Activated naive CD4-positive, alpha-beta T cell treated with anti-CD3 and anti-CD28 coated beads for 36 hours (primary cell): Measurements from ENCODE around the gene CST4. TPM values are rescaled to one million over a fixed set of nuclear protein-coding genes. Genes with fewer than 3 reads are reported as not detected.
"Not testable (repeated sequence)": the region's sequence is repeated elsewhere in the genome, so short reads cannot be mapped to it uniquely, and the experiment has no call there.

ENCODE experiments used
- CTCF ChIA-PET: fragments of 350-600 bp; sonication (Branson Sonifier 250); formaldehyde crosslinking; loops from one replicate; lab custom pipeline; 2021; ENCODE audit warnings: antibody characterized with exemption; lab: Charles Lee
- DNase-seq: peaks from one replicate; pipeline ENCODE4 v3.0.0-alpha.2; 2020
- H3K27ac Mint-ChIP-seq: one replicate; pipeline ENCODE4 v1.8.0; 2021; ENCODE audit warnings: mild to moderate bottlenecking, mixed read lengths
- H3K27me3 Mint-ChIP-seq: one replicate; pipeline ENCODE4 v1.8.0; 2021; ENCODE audit warnings: low read depth, mixed read lengths
- H3K36me3 Mint-ChIP-seq: one replicate; pipeline ENCODE4 v1.8.0; 2021; ENCODE audit warnings: low read depth, mixed read lengths
- H3K4me1 Mint-ChIP-seq: one replicate; pipeline ENCODE4 v1.8.0; 2021; ENCODE audit warnings: low read depth, mixed read lengths
- H3K4me3 Mint-ChIP-seq: one replicate; pipeline ENCODE4 v1.8.0; 2021; ENCODE audit warnings: mild to moderate bottlenecking, moderate library complexity, mixed read lengths
- H3K9me3 Mint-ChIP-seq: one replicate; pipeline ENCODE4 v1.8.0; 2021; ENCODE audit warnings: mixed read lengths
- intact Hi-C: fragments of 100-400 bp; cut with micrococcal nuclease; formaldehyde crosslinking; loops from one replicate; pipeline ENCODE4 v1.15.1; 2023
- total RNA-seq, 2 experiments: library from RNA; stranded (reverse); gene quantifications; one replicate each; pipeline ENCODE4 v1.2.3, GENCODE V29; 2021

Gene CST4
- total RNA-seq, 2 experiments from 2014 or later, result not detected

DNA sequence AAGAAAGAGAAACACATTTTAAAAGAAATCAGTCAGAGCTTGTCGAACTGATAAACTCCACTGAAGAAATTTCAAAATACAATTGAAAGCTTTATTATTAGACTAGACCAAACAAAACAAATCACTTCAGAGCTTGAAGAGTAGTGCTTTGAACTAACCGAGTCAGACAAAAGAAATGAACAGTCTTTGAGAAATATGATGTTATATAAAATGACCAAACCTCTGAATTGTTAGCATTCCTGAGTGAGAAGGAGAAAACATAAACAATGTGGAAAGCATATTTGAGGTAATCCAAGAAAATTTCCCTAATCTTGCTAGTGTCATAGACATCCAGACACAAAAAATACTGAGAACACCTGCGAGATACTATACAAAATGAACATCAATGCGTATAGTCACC is 13.2 kb upstream of the CST4 start:
- H3K9me3 Mint-ChIP-seq, result no peaks in the 10 kb centered on the region
- no peak overlapping the region for H3K4me3 Mint-ChIP-seq
- intact Hi-C loops, result no loop called here
- H3K36me3 Mint-ChIP-seq, result no peaks in the 10 kb centered on the region
- no peak for DNase-seq
- H3K27ac Mint-ChIP-seq, result no peak overlapping the region
- H3K27me3 Mint-ChIP-seq, result peaks cover 9% of the 10 kb centered on the region
- no peaks in the 10 kb centered on the region for H3K4me1 Mint-ChIP-seq
- CTCF ChIA-PET, result no interaction called here

DNA sequence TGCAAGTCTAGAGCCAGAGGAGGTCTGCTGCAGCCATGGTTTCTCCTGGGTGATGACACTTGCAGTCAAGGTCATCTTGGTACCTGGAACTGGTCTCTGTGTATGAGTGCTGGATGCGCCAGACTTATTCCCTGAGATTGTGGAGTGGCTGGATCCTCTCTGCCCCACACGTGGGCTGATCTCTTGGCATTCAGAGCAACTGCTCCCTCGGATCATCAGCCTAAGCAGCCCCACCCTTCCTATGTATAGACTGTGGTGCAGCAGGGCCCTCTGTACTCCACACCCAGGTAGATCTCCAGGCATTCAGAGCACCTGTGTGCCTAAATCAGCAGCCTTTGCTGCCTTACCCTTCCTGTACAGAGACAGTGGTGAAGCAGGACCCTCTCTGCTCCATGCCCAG is 12.1 kb upstream of the CST4 start:
- CTCF ChIA-PET, result no interaction called here
- intact Hi-C loops, result no loop called here
- Mint-ChIP-seq H3K9me3 (no peaks in the 10 kb centered on the region), H3K27ac (no peak overlapping the region), H3K36me3 (no peaks in the 10 kb centered on the region), H3K27me3 (peaks cover 9% of the 10 kb centered on the region), H3K4me1 (no peaks in the 10 kb centered on the region), H3K4me3 (no peak overlapping the region)
- DNase-seq, result no peak

DNA sequence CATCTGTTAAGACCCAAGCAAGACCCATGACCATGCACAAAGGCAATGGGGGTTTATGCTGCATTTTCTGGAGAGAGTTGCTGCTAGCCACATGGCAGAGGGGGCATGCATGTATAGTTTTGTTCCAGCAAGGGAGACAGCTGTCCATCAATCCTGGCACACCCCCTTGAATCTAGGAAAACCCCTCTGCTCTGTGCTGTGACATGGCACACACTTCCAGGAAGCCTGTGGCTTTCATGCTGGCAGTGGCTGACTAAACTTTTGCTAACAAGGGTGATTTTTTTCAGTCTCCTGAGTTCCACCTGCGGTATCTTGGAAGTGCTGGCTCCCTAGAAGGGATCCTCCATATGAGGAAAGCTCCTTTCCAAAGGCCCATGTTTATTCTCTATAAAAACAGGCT is 9.1 kb upstream of the CST4 start:
- peaks cover 9% of the 10 kb centered on the region for H3K27me3 Mint-ChIP-seq
- no peaks in the 10 kb centered on the region for H3K36me3 Mint-ChIP-seq
- intact Hi-C loops, result no loop called here
- CTCF ChIA-PET, result no interaction called here
- no peak overlapping the region for H3K27ac Mint-ChIP-seq
- DNase-seq, result peak; percentile 14
- no peak overlapping the region for H3K4me3 Mint-ChIP-seq
- H3K4me1 Mint-ChIP-seq, result no peaks in the 10 kb centered on the region
- no peaks in the 10 kb centered on the region for H3K9me3 Mint-ChIP-seq

DNA sequence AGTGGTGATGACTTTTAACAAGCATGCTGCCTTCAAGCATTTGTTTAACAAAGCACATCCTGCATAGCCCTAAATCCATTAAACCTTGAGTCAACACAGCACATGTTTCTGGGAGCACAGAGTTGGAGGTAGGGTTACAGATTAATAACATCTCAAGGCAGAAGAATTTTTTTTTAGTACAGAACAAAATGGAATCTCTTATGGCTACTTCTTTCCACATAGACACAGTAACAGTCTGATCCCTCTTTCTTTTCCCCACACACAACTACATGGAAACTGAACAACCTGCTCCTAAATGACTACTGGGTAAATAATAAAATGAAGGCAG is 6.2 kb upstream of the CST4 start:
- H3K27ac Mint-ChIP-seq, H3K4me1 Mint-ChIP-seq, intact Hi-C loops, H3K27me3 Mint-ChIP-seq, CTCF ChIA-PET, H3K4me3 Mint-ChIP-seq, H3K36me3 Mint-ChIP-seq, DNase-seq, H3K9me3 Mint-ChIP-seq: not testable (repeated sequence)

DNA sequence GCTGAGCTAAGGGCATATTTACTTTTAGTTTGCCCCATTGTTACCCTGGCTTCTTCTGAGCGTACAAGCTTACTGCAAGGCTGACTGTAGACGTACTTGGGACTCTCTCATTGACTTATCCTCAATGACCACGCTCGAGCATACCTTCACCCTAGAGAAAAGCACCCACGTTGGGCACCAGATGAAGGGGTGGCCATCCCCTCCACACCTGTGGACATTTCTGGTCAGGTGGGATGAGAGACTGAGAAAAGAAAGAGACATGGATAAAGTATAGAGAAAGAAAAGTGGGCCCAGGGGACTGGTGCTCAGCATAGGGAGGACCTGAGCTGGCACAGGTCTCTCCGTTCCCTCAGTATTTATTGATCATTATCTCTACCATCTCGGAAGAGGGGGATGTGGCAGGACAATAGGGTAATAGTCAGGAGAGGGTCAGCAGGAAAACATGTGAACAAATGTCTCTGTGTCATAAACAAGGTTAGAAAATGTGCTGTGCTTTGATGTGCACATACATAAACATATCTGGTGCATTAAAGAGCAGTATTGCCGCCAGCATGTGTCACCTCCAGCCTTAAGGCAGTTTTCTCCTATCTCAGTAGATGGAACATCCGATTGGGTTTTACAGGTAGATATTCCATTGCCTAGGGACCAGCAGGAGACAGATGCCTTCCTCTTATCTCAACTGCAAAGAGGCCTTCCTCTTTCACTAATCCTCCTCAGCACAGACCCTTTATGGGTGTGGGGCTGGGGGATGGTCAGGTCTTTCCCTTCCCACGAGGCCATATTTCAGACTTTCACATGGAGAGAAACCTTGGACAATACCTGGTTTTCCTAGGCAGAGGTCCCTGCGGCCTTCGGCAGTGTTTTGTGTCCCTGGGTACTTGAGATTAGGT is 5.6 kb upstream of the CST4 start:
- H3K27ac Mint-ChIP-seq, H3K4me3 Mint-ChIP-seq, H3K36me3 Mint-ChIP-seq, CTCF ChIA-PET, DNase-seq, intact Hi-C loops, H3K9me3 Mint-ChIP-seq, H3K27me3 Mint-ChIP-seq, H3K4me1 Mint-ChIP-seq: not testable (repeated sequence)

DNA sequence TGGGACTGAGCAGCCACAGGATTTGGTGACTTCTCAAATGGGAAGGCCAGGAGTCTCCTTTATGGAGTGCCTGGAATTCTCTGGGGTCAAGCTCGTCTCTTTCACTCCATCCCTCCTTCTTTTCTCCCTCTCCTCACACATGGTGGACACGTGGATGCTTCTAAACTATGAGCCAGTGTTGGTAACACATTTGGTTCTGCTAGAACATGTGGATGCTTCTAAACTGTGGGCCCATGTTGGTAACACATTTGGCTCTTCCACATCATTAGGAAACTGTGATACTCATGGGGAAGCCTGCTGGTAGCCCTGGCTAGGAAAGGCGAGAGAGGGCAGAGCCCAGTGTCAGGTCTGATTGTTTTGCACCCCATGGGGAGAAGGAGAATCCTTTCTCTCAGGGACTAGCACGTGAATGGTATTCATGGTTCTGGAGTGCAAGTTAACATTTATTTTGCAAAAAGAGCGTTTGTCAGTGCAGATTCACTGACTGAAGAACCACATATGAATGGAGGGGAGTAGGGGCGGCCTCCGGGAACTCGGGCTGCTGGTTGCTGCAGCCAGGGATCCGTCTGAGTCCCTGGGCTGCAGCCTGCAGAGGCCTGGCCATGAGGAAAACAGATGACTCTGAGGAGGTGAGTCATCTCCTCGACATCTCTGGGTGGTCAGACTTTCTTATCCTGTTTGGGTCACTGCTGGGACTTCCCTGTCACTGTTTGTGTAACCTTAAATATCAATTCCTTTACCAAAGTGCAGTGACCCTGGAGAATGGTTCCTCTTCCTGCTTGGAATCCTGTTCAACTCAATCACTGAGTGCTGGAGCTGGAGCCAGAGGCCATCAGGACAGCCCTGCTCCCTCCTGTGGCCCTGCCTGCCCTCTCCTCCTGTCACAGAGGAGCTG is 4.1 kb upstream of the CST4 start:
- CTCF ChIA-PET, H3K27me3 Mint-ChIP-seq, intact Hi-C loops, H3K4me1 Mint-ChIP-seq, DNase-seq, H3K4me3 Mint-ChIP-seq, H3K9me3 Mint-ChIP-seq, H3K27ac Mint-ChIP-seq, H3K36me3 Mint-ChIP-seq: not testable (repeated sequence)

DNA sequence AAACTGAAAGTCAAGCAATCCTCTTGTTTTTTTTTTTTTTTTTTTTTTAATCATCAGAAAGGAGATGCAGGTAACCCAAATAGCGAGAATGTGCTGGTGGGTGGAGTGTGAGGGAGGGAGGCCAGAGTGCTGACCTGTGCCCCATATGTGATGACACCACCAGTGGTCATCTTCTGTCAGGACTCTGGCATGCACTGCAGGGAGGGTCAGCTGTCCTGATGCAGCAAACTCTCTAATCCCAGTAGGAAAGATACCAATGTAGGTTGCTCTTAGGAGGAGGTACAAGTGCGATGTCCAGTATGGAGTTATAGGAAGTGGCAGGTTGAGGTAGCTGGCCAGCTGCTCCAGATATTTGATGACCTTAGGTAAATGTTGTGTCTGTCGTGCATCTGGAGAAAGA is 2.8 kb upstream of the CST4 start:
- Mint-ChIP-seq H3K4me1 (no peaks in the 10 kb centered on the region), H3K36me3 (no peaks in the 10 kb centered on the region), H3K4me3 (no peak overlapping the region), H3K9me3 (no peaks in the 10 kb centered on the region), H3K27ac (no peak overlapping the region), H3K27me3 (peaks cover 8% of the 10 kb centered on the region)
- DNase-seq, result no peak
- intact Hi-C loops, result no loop called here
- CTCF ChIA-PET, result interaction anchor here (0.6 to 0.9 kb wide), 2 partner anchors 11 to 16 kb away, joined by 3 to 4 read pairs; no protein-coding TSS in a partner anchor

DNA sequence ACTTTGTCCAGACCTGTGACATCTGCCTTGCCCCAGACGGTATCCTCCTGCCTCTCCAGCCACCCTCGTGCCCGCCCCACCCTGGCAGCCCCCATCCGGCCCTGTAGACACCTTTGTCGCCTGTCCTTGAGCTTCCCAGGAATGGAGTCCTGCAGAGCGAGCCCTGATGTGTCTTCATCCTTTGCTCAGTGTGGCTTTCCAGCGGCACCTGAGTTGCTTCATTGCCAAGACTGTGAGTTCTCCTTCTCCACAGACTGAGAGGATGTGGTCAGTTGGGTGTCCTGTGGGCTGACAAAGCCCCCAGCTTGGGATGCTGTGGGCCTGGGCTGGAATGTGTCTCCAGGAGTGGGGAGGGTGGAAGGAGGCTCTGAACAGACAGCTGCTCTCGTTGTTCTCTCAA is 1.7 kb upstream of the CST4 start:
- H3K27ac Mint-ChIP-seq, result no peak overlapping the region
- H3K9me3 Mint-ChIP-seq, result no peaks in the 10 kb centered on the region
- no peaks in the 10 kb centered on the region for H3K36me3 Mint-ChIP-seq
- DNase-seq, result no peak
- H3K27me3 Mint-ChIP-seq, result peaks cover 8% of the 10 kb centered on the region
- intact Hi-C loops, result no loop called here
- CTCF ChIA-PET, result no interaction called here
- H3K4me3 Mint-ChIP-seq, result no peak overlapping the region
- H3K4me1 Mint-ChIP-seq, result no peaks in the 10 kb centered on the region

DNA sequence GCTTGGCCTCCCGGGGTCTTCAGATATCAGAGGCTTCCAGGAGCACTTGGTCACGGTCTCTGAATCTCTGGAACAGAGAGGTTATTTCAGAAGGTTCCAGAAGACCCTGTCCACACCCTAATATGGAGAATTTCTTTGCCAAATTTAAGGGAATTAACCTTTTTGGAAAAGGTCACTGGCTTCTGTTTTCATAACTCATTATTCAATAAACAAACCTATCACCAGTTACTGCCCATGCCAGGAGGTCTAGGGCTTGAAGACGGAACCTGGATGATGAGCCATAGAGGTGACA is 507 bp upstream of the CST4 start:
- CTCF ChIA-PET, result no interaction called here
- no peaks in the 10 kb centered on the region for H3K36me3 Mint-ChIP-seq
- H3K27ac Mint-ChIP-seq, result no peak overlapping the region
- no peak overlapping the region for H3K4me3 Mint-ChIP-seq
- peaks cover 7% of the 10 kb centered on the region for H3K27me3 Mint-ChIP-seq
- no peaks in the 10 kb centered on the region for H3K4me1 Mint-ChIP-seq
- no peak for DNase-seq
- H3K9me3 Mint-ChIP-seq, result no peaks in the 10 kb centered on the region
- intact Hi-C loops, result no loop called here

DNA sequence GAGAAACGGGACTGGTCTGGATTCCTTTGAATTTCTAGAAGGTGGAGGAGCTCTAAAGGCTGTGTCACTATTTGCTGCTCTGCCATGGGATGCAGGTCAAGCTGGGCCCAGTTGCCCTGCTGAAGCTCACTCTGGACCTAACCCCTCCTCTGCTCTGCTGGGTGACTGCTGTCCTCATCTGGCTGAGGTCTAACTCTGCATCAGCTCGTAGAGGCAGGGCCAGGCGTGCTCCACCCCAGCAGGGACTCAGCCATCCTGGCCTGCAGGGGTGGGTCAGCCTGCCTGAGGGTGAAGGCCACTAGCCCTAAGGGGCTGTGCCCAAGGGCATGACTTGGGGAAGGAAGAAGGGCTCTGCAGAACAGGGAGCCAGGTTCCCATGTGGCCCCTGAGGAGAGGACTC is 852 bp downstream of the CST4 start:
- H3K9me3 Mint-ChIP-seq, result no peaks in the 10 kb centered on the region
- no peak overlapping the region for H3K4me3 Mint-ChIP-seq
- intact Hi-C loops, result no loop called here
- peaks cover 4% of the 10 kb centered on the region for H3K27me3 Mint-ChIP-seq
- CTCF ChIA-PET, result no interaction called here
- no peaks in the 10 kb centered on the region for H3K4me1 Mint-ChIP-seq
- no peak for DNase-seq
- no peak overlapping the region for H3K27ac Mint-ChIP-seq
- H3K36me3 Mint-ChIP-seq, result no peaks in the 10 kb centered on the region

DNA sequence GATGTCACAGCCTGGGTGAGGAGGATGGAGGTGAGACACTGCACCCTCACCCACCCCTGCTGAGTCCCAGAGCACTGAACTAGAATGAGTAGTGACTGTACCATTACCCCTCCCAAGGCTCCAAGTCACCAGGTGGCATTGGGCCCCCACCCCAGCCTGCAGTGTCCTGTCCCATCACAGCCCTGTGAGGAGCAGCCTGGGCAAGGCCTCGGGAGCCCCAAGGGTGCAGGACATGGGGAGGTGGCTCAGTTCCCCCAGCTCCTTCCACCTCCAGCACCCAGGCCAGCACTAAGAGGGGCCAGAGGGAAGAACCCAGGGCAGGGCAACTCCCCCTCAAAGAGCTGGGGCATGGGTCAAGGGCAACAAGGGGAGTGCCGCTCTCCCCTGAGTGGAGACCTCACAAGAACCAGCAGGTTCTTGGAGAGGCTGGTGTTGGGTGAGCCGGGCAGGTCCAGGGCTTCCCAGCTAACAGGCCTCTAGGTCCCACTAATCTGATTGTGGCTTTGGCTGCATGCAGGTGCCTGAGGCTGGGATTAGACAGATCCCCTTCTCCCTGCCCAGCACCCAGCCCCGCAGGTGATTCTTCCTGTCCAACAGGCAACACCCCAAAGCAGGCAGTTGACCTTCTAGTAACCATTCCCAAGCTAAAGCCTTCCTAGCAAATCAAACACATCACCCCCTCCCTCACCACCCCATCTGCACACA is 2.6 kb downstream of the CST4 start:
- Mint-ChIP-seq H3K4me3 (no peak overlapping the region), H3K27ac (no peak overlapping the region), H3K9me3 (no peaks in the 10 kb centered on the region), H3K36me3 (no peaks in the 10 kb centered on the region), H3K4me1 (no peaks in the 10 kb centered on the region), H3K27me3 (peaks cover 7% of the 10 kb centered on the region)
- intact Hi-C loops, result no loop called here
- CTCF ChIA-PET, result no interaction called here
- DNase-seq, result no peak

DNA sequence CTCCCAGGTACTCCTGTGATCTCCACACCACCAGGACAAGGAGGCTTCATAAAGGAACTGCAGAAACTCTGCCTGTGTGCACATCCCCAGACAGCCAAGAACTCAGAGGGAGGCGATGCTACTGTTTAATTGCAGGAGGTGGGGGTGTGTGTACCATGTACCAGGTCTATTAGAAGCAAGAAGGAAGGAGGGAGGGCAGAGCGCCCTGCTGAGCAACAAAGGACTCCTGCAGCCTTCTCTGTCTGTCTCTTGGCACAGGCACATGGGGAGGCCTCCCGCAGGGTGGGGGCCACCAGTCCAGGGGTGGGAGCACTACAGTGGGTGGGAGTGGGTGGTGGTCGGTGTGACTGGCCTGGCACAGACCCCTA is 3.3 kb downstream of the CST4 start:
- CTCF ChIA-PET, H3K9me3 Mint-ChIP-seq, DNase-seq, H3K4me3 Mint-ChIP-seq, H3K36me3 Mint-ChIP-seq, H3K27ac Mint-ChIP-seq, H3K4me1 Mint-ChIP-seq, intact Hi-C loops: not testable (repeated sequence)
- peaks cover 11% of the 10 kb centered on the region for H3K27me3 Mint-ChIP-seq
